ACHN (cell line): ENCODE data around the gene GPSM3.
A peak's percentile ranks its signal among the peaks of the same experiment; 100 is the strongest.
"Not testable (repeated sequence)": the region's sequence is repeated elsewhere in the genome, so short reads cannot be mapped to it uniquely, and the experiment has no call there.

Experiments used
- DNase-seq: peaks from one replicate; pipeline ENCODE4 v3.0.0-alpha.2; 2015
- in situ Hi-C: cut with HindIII; loops from 2 replicates; pipeline ENCODE4 v1.10.0; 2017; ENCODE audit warnings: low sequenced_read_pairs, low pct_ligation_motif_present, low pct_unique_long_range_greater_than_20kb

The GPSM3 gene

GRCh38 chr6:32190054-32190851 is 2.2 kb downstream of the GPSM3 start, which contains the start of gene PBX2:
Gene PBX2, minus strand, starts transcription at chr6:32190202. Its CDS starts 287 bp downstream, at chr6:32189915.
- in situ Hi-C loops = no loop called here
- peak; percentile 77 for DNase-seq

DNA sequence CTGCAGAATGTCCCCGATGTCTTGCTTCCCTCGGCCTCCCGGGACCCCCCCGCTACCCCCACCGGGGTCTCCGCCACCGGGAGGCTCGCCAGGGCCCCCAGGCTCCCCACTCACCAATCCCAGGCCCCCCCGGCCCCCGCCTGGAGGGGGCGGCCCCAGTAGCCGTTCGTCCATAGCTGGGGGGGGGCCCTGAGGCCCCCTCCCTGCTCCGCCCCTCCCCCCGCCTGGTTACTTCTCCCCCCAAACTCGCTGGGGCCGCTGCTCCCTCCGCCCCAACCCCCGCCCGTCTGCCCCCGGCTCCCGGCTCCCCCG is 2.7 kb downstream of the GPSM3 start:
- DNase-seq = no peak
- in situ Hi-C loops = no loop called here

GRCh38 chr6:32189069-32189741 is 3.2 kb downstream of the GPSM3 start:
- in situ Hi-C loops = no loop called here
- DNase-seq = no peak

- in situ Hi-C loops = no loop called here
- no peak for DNase-seq
Observed at GRCh38 chr6:32188381-32189068, 3.9 kb downstream of the GPSM3 start.

DNA sequence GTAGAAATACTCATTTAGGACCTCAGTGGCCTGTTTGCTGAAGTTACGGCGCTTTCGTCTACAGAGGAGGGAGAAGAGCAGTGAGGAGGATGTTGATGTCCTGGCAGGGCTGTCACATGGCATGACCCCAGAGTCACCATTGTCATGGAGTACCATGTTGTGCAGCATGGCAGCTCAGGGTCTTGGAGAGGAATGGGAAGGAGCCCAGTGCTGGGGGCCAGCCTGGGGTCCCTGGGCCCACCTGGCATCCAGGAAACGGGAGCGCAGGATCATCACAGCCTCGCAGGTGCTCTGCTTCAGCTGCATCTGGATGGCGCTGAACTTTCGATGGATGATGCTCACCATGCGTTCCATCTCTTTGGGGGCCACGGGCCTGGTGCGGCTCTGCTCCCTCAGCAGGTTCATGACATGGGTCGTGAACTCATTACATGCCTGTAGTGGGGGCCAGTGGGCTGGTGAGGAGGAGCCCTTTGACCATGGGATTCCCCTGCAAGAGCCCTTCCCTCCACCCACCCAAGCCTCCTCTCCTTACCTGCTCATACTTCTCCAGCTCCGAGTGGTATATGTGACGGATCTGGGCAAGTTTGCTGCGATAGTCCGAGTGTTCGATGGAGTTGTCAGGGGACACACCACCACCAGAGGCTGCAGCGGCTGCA is 4.6 kb downstream of the GPSM3 start:
- in situ Hi-C loops, DNase-seq: not testable (repeated sequence)

DNA sequence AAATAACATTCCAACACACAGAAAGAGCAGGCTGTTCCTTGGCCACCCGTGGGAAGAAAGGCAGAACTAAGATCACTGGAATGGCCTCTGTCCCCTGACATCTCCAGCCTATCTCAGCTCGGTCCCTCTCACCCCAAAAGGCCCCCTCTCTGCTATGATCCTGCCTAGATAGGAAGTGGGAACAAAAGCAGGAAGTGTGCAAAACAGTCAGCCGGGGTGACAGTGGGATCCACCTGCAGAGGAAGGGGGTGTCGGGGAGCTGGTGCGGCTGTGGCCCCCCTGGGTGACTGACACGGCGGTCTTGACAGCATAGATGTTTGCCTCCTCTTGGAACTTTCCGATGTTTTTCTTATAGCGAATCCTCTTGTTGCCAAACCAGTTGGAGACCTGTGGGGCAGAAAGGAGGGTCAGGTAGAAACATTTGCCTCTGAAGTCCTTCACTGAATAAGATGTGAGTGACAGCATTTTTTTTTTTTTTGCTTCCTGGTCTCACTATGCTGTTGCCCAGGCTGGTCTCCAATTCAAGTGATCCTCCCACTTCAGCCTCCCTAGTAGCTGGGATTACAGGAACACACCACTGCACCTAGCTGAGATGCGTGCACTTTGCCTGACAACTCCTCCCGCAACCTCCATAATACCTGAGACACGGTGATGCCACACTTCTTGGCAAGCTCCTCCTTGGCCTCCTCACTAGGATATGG is 5.3 kb downstream of the GPSM3 start:
- no peak for DNase-seq
- in situ Hi-C loops = no loop called here

- DNase-seq, in situ Hi-C loops: not testable (repeated sequence)
Observed at GRCh38 chr6:32186151-32186840, 6.1 kb downstream of the GPSM3 start.

- in situ Hi-C loops = not testable (repeated sequence)
- DNase-seq = peak; percentile 91
Observed at GRCh38 chr6:32185681-32186131, 6.7 kb downstream of the GPSM3 start.

DNA sequence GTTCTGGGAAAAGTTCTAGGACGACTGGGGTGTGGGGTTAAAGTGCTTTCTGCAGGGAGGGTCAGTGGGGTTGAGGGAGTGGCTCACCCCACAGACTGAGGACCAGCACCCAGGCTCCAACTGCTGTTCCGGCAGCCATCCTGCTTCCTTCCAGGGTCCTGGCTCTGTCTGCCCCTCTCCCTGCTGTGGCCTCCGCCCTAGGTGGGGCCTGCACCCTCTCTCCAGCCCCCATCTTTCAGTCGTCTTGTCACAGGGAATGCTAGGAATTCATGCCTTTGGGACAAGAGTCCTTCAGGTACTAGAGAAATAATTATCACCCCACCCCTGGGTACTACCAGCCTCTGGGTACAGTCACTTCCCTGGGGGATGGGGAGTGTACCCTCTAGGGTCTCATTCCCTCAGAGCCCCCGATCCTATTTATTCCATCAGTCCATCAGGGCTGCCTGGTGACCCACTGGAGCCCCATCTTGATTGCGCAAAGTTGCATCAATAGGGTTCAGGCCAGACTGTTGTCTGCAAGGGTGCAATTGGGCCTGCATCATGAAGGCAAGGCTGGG is 8.3 kb downstream of the GPSM3 start, which contains the start of gene AGER:
AGER (minus strand) TSS at position 170 of the 557 bp plus-strand sequence; CDS start at position 139, 31 bp downstream.
- in situ Hi-C loops = no loop called here
- DNase-seq = no peak

DNA sequence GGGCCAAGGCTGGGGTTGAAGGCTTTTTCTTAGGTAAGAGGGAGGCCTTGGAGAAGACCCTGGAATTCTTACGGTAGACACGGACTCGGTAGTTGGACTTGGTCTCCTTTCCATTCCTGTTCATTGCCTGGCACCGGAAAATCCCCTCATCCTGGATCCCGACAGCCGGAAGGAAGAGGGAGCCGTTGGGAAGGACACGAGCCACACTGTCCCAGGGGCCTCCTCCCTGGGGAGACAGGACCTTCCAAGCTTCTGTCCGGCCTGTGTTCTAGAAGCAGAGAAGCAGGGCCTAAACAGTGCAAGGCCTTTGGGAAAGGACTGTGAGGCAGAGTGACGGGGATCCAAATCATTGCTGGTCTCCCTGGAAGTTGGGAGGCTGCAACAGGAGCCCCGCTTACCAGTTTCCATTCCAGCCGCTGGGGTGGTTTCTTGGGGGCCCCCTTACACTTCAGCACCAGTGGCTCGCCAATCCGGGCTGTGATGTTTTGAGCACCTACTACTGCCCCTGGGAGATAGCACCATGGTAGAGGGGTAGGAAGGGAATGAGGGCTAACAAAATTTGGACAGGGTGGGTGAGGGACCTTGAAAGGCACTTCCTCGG is 8.9 kb downstream of the GPSM3 start:
- DNase-seq = no peak
- in situ Hi-C loops = no loop called here

- no peak for DNase-seq
- in situ Hi-C loops = no loop called here
Observed at GRCh38 chr6:32183030-32183429, 9.4 kb downstream of the GPSM3 start.

DNA sequence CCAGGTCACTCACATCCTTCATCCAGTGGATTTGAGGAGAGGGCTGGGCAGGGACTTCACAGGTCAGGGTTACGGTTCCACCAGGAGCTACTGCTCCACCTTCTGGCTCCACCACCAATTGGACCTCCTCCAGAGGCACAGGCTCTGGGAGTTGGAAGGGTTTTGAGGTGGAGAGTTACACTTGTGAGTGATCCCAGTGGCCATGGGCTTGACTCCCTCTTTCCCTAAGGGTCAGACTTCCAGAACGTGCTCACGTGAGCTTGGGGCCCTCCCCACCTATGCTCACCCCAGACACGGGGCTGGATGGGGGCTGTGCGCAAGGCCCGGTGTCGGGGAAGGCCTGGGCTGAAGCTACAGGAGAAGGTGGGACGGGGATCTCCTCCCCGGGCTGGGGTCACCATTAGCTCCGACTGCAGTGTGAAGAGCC is 9.9 kb downstream of the GPSM3 start:
- in situ Hi-C loops = no loop called here
- DNase-seq = no peak

DNA sequence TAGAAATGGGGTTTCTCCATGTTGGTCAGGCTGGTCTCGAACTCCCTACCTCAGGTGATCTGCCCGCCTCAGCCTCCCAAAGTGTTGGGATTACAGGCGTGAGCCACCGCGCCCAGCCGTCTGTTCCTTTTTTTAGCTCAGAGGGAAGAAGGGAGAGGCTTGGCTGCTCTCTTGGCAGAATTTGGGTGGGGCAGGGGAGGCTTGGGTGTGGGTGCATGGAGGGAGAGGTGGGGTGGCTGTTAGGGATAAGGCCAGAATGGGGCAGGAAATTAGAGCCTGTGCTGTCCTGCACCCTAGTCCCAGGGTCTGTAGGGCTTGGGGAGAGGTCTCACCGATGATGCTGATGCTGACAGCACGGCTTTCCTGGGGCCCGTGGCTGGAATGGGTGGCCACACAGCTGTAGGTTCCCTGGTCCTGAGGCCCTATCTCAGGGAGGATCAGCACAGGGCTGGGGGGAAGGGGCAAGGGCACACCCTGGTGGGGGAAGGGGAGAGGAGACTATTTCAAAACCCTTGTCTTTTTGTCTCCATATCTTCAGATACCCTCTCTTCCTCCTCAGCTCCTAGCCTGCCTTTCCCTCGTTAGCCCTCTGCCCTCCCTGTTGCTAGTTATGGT is 10.4 kb downstream of the GPSM3 start:
- DNase-seq = no peak
- in situ Hi-C loops = no loop called here

DNA sequence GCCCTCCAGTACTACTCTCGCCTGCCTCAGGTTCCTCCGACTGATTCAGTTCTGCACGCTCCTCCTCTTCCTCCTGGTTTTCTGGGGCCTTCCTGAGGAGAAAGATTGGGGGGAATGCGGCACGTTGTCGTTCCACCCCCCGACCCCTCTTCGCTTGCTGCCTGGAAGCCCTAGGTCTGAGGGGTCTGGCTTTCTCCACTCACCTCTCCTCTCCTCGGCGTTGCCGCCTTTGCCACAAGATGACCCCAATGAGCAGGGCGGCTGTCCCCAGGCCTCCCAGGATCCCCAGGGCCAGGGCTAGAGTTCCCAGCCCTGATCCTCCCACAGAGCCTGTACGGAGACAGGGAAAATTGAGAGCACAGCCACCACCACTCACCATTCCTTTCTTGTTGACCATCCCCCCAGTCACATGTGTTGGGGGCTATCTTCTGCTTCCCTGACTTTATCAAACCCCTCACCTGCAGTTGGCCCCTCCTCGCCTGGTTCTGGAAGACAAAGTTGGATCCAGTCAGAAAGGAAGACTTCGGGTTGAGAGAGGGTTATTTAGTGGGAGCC is 11.2 kb downstream of the GPSM3 start:
- in situ Hi-C loops = no loop called here
- DNase-seq = no peak

DNA sequence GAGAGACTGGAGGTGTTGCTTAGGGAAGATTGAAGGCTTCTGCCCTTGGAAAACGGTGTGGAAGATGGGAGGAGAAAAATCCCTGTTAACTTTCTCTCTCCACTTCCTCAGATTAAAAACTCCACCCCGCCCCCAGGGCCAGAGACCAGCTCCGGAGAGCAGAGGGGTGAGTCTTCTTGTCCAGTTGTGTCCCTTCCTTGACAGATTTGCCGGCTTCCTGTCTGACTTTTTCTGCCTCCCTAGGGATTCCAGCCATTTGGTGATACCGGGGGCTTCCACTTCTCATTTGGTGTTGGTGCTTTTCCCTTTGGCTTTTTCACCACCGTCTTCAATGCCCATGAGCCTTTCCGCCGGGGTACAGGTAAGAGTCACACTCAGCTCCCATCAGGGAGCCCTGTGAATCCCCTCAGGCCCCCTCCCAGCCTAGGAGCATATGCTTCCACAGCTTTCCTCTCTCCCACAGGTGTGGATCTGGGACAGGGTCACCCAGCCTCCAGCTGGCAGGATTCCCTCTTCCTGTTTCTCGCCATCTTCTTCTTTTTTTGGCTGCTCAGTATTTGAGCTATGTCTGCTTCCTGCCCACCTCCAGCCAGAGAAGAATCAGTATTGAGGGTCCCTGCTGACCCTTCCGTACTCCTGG is 12.6 kb downstream of the GPSM3 start:
- DNase-seq = no peak
- in situ Hi-C loops = no loop called here
